SH-SY5Y (cell line): ENCODE measurements around the gene TCAIM.

Experiments used
- GATA2 ChIP-seq: IDR thresholded peaks from 2 replicates; pipeline ENCODE4 v1.6.1; 2011; ENCODE audit warnings: mild to moderate bottlenecking, low read depth, low read length
- GATA3 ChIP-seq: IDR thresholded peaks from 2 replicates; pipeline ENCODE4 v1.6.1; 2011; ENCODE audit warnings: low read depth, mild to moderate bottlenecking, low read length, moderate library complexity

TCAIM gene

GRCh38 chr3:44444896-44445691 lies 106.5 kb downstream of the TCAIM start:
- TF ChIP-seq GATA2 = no peak
- no peak for TF ChIP-seq GATA3

- TF ChIP-seq GATA2 = no peak
- TF ChIP-seq GATA3 = no peak
These were observed 107.2 kb downstream of the TCAIM start for GRCh38 chr3:44445786-44446185.

GRCh38 chr3:44446929-44447328 lies 108.4 kb downstream of the TCAIM start:
- no peak for TF ChIP-seq GATA2
- TF ChIP-seq GATA3 = no peak

- TF ChIP-seq GATA2 = no peak
- TF ChIP-seq GATA3 = no peak
These were observed 112.9 kb downstream of the TCAIM start for GRCh38 chr3:44451441-44451840.

- TF ChIP-seq GATA2 = no peak
- no peak for TF ChIP-seq GATA3
These were observed 115.7 kb downstream of the TCAIM start for GRCh38 chr3:44454258-44454657.

GRCh38 chr3:44455318-44455717 lies 116.8 kb downstream of the TCAIM start:
- TF ChIP-seq GATA2 (no peak), GATA3 (no peak)
